DND-41 (cell line): ENCODE results near the gene SLC12A7.
"Not testable (repeated sequence)": the region's sequence is repeated elsewhere in the genome, so short reads cannot be mapped to it uniquely, and the experiment has no call there.

Source experiments
- ATAC-seq: fragments of 200-7000 bp; cut with Tn5 transposase; 3 replicates; pipeline ENCODE4 v1.9.1; 2021; ENCODE audit warnings: low read depth; ENCODE audit not compliant: insufficient read depth
- DNase-seq: peaks from one replicate; pipeline ENCODE4 v3.0.0-alpha.2; 2020
- H2AFZ ChIP-seq: 2 replicates; pipeline ENCODE4 v1.6.0; 2012; ENCODE audit warnings: low read depth, low read length
- H3K27ac ChIP-seq: 2 replicates; pipeline ENCODE4 v1.5.1; 2012; ENCODE audit warnings: low read length, inconsistent platforms
- H3K27me3 ChIP-seq: fragments of 200-600 bp; sonication (generic); 2 replicates; pipeline ENCODE4 v1.6.0; 2012; ENCODE audit warnings: low read length, mild to moderate bottlenecking, inconsistent platforms; ENCODE audit not compliant: insufficient read depth, poor library complexity
- H3K36me3 ChIP-seq: 2 replicates; pipeline ENCODE4 v1.5.1; 2012; ENCODE audit warnings: low read length, inconsistent platforms; ENCODE audit not compliant: insufficient read depth
- H3K4me1 ChIP-seq: 2 replicates; pipeline ENCODE4 v1.5.1; 2012; ENCODE audit warnings: mild to moderate bottlenecking, low read length; ENCODE audit not compliant: insufficient read depth
- H3K4me2 ChIP-seq: 2 replicates; pipeline ENCODE4 v1.6.0; 2012; ENCODE audit warnings: mild to moderate bottlenecking, moderate library complexity, low read length, inconsistent platforms; ENCODE audit not compliant: insufficient read depth
- H3K4me3 ChIP-seq, 2 experiments: fragments of 200-600 bp in 1 of 2; shearing (Covaris generic) in 1 of 2; 2 replicates each; pipeline ENCODE4 v1.5.1; 2012 to 2016; ENCODE audit warnings: inconsistent platforms in 2 of 2, low read length in 2 of 2, mild to moderate bottlenecking in 2 of 2, low read depth in 1 of 2, moderate library complexity in 1 of 2
- H3K79me2 ChIP-seq: 2 replicates; pipeline ENCODE4 v1.6.0; 2012; ENCODE audit warnings: low read length, inconsistent platforms; ENCODE audit not compliant: insufficient read depth
- H3K9ac ChIP-seq: 2 replicates; pipeline ENCODE4 v1.6.0; 2012; ENCODE audit warnings: low read depth, mild to moderate bottlenecking, inconsistent platforms, low read length, moderate library complexity
- H3K9me3 ChIP-seq: 2 replicates; pipeline ENCODE4 v1.5.1; 2012; ENCODE audit warnings: low read length, moderate library complexity, mild to moderate bottlenecking, inconsistent platforms; ENCODE audit not compliant: insufficient read depth, severe bottlenecking
- H4K20me1 ChIP-seq: 2 replicates; pipeline ENCODE4 v1.6.0; 2012; ENCODE audit warnings: low read length; ENCODE audit not compliant: insufficient read depth
- CTCF ChIP-seq: IDR thresholded peaks from 2 replicates; pipeline ENCODE4 v1.5.1; 2012; ENCODE audit warnings: borderline replicate concordance, low read length, moderate library complexity, mild to moderate bottlenecking; ENCODE audit not compliant: poor library complexity, severe bottlenecking; ENCODE audit errors: extremely low read depth
- EZH2 ChIP-seq: IDR thresholded peaks from 3 replicates; pipeline ENCODE4 v1.6.1; 2012; ENCODE audit warnings: borderline replicate concordance, low read depth, mild to moderate bottlenecking, moderate library complexity, low read length, inconsistent platforms; ENCODE audit not compliant: severe bottlenecking

Gene SLC12A7

GRCh38 chr5:1159341-1159675 is 47.4 kb upstream of the SLC12A7 start:
- no peaks in the 10 kb centered on the region for H3K9me3 ChIP-seq
- no peak for DNase-seq
- no peak for ATAC-seq
- no peak overlapping the region for H2AFZ ChIP-seq
- H3K79me2 ChIP-seq, result no peaks in the 10 kb centered on the region
- H3K27ac ChIP-seq, result no peak overlapping the region
- H3K4me3 ChIP-seq, result no peak overlapping the region
- no peaks in the 10 kb centered on the region for H4K20me1 ChIP-seq
- H3K36me3 ChIP-seq, result no peaks in the 10 kb centered on the region
- no peaks in the 10 kb centered on the region for H3K27me3 ChIP-seq
- H3K4me1 ChIP-seq, result peaks cover 6% of the 10 kb centered on the region; the same call in 1 of the 2 replicates
- TF ChIP-seq EZH2 (no peak), CTCF (no peak)
- H3K9ac ChIP-seq, result no peak overlapping the region
- no peak overlapping the region for H3K4me2 ChIP-seq

- no peak for ATAC-seq
- H2AFZ ChIP-seq, result no peak overlapping the region
- no peaks in the 10 kb centered on the region for H3K79me2 ChIP-seq
- no peaks in the 10 kb centered on the region for H3K9me3 ChIP-seq
- TF ChIP-seq CTCF (no peak), EZH2 (no peak)
- H3K4me1 ChIP-seq, result peaks cover 6% of the 10 kb centered on the region; the same call in 1 of the 2 replicates
- H3K27ac ChIP-seq, result no peak overlapping the region
- no peaks in the 10 kb centered on the region for H4K20me1 ChIP-seq
- no peaks in the 10 kb centered on the region for H3K36me3 ChIP-seq
- H3K4me3 ChIP-seq, result no peak overlapping the region
- H3K9ac ChIP-seq, result no peak overlapping the region
- no peak overlapping the region for H3K4me2 ChIP-seq
- no peak for DNase-seq
- H3K27me3 ChIP-seq, result no peaks in the 10 kb centered on the region
Observed at GRCh38 chr5:1158647-1159340, 46.9 kb upstream of the SLC12A7 start.

GRCh38 chr5:1157461-1157986 is 45.7 kb upstream of the SLC12A7 start:
- not testable (repeated sequence) for H3K27me3 ChIP-seq, DNase-seq, H4K20me1 ChIP-seq, ATAC-seq, H3K27ac ChIP-seq, H3K79me2 ChIP-seq, H3K9ac ChIP-seq, H2AFZ ChIP-seq, H3K36me3 ChIP-seq, H3K4me2 ChIP-seq, H3K9me3 ChIP-seq, H3K4me3 ChIP-seq, H3K4me1 ChIP-seq

- H3K27me3 ChIP-seq, result no peaks in the 10 kb centered on the region
- TF ChIP-seq CTCF (no peak), EZH2 (no peak)
- H2AFZ ChIP-seq, result no peak overlapping the region
- no peak for DNase-seq
- H3K9ac ChIP-seq, result no peak overlapping the region
- H3K4me3 ChIP-seq, result no peak overlapping the region
- peaks cover 6% of the 10 kb centered on the region; the same call in 1 of the 2 replicates for H3K4me1 ChIP-seq
- no peaks in the 10 kb centered on the region for H3K79me2 ChIP-seq
- H4K20me1 ChIP-seq, result no peaks in the 10 kb centered on the region
- ATAC-seq, result no peak
- H3K27ac ChIP-seq, result no peak overlapping the region
- H3K4me2 ChIP-seq, result no peak overlapping the region
- no peaks in the 10 kb centered on the region for H3K36me3 ChIP-seq
- no peaks in the 10 kb centered on the region for H3K9me3 ChIP-seq
Observed at GRCh38 chr5:1156754-1157460, 45.0 kb upstream of the SLC12A7 start.
